C4-2B (cell line): ENCODE data around the gene TYRP1.
A peak's percentile ranks its signal among the peaks of the same experiment; 100 is the strongest.

Experiments used
- CTCF ChIP-seq: fragments of 450-650 bp; conservative IDR thresholded peaks from 2 replicates; pipeline ENCODE4 v1.5.1; 2017; ENCODE audit warnings: mild to moderate bottlenecking
- ZFX ChIP-seq: fragments of 450-650 bp; IDR thresholded peaks from 2 replicates; pipeline ENCODE4 v1.6.1; 2017

- TF ChIP-seq CTCF, result peak; percentile 48
- no peak for TF ChIP-seq ZFX
These were observed 26.4 kb upstream of the TYRP1 start for GRCh38 chr9:12666813-12667212.
